GM19397 (cell line): Measurements from ENCODE around the gene LHX6.

Source experiments
- ATAC-seq: cut with Tn5 transposase; IDR thresholded peaks from one replicate; pipeline ENCODE4 v1.9.1; 2021; ENCODE audit warnings: mild to moderate bottlenecking, moderate library complexity; ENCODE audit not compliant: unreplicated experiment

Gene LHX6

DNA sequence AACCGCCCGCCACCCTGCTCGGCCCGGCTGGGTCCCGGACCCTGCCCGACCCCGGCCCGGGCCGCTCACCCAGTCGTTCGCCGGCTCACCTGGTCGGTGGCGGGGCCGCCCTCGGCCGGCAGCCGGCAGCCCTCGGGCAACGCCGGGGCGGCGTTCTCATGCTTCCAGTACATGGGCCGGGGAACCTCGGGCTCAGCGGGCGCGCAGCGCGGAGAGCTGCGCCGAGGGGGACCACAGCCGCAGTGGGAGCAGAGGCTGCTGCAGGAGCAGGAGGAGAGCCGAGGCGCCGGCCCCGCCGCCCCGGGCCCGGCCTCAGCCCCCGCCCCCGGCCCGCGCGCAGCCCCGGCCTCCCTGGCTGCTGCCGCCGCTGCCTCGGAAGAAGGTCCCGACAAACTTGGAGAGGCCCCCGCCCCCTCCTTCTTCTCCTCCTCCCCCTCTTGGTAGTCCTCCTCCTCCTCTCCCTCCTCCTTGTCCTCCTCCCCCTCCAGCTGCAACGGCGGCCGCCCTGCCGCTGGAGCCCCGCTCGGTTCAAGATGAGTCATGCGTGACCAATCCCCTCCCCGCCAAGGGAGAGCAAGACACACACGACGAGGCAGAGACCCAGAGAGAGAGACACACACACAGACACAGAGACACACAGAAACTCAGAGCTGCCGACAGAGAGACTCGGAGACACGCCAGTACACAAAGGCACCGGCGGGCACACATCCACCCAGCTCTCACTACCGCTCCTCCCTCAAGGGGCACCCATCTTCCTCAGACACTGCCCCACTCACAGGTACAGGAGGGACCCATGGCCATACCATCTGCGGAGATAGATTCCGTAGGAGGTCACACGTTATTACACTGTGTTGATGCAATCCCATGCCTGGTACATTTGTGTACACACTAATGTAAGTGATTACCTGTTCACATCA, at the start of gene LHX6:
Gene LHX6, minus strand, starts transcription at position 390 of the 917 bp plus-strand sequence. Its CDS starts 217 bp downstream, at position 173.
- ATAC-seq, result no peak

GRCh38 chr9:122277285-122277897, 48.6 kb upstream of the LHX6 start:
- ATAC-seq, result no peak

DNA sequence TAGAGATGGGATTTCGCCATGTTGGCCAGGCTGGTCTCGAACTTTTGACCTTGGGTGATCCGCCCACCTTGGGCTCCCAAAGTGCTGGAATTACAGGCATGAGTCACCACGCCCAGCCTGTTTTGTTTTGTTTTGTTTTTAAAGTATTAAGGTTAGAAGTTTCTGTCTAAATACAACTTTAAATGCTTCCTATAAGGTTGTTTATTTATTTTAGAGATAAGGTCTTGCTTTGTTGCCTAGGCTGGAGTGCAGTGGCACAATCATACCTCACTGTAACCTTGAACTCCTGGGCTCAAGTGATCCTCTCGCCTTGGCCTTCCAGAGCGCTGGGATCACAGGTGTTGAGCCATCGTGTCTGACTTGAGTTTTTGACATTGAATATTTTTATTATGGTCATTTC, 47.3 kb upstream of the LHX6 start:
- no peak for ATAC-seq

DNA sequence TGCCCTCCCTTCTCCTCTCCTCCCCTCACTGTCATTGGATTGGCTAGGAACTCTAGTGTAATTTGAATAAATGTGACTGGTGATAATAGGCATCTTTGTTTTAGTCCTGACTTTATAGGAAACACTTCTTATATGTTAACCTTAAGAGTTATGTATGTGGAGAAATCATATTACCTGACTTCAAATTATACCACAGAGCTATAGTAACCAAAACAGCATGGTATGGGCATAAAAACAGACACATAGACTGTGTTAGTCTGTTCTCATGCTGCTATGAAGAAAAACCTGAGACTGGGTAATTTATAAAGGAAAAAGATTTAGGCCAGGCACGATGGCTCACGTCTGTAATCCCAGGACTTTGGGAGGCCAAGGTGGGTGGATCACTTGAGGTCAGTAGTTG, 45.3 kb upstream of the LHX6 start:
- ATAC-seq, result no peak

- no peak for ATAC-seq
These were observed 39.5 kb upstream of the LHX6 start for GRCh38 chr9:122268041-122268814.

GRCh38 chr9:122265149-122265915, 36.6 kb upstream of the LHX6 start:
- peak; percentile 29 for ATAC-seq

GRCh38 chr9:122264360-122265148, 35.8 kb upstream of the LHX6 start, which contains the start of the genes MRRF and RBM18:
Gene MRRF (plus strand): TSS chr9:122264882. CDS start chr9:122270892, 6,010 bp downstream.
Gene RBM18 (minus strand): TSS chr9:122264840. CDS start chr9:122261492, 3,348 bp downstream.
- ATAC-seq, result peak; percentile 89

GRCh38 chr9:122263699-122264349, 35.1 kb upstream of the LHX6 start:
- ATAC-seq, result no peak

DNA sequence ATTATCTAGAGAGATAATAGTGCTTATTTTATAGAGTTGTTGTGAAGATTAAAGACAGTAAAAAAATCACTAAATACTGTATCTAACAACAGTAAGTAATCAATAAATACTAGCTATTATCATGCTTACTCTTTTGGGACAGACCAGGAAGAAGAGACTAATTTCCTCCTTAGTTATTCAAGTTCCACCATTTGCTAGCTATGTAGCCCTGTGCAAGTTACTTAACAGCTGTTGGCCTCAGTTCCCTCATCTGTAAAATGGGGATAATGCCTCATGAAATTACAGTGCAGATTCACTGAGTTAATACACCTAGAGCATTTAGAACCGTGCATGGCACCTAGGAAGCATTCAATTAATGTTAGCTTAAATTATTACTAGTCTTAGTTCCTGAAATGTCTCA, 33.3 kb upstream of the LHX6 start:
- ATAC-seq, result no peak

- ATAC-seq, result no peak
These were observed 32.7 kb upstream of the LHX6 start for GRCh38 chr9:122261469-122261881.

DNA sequence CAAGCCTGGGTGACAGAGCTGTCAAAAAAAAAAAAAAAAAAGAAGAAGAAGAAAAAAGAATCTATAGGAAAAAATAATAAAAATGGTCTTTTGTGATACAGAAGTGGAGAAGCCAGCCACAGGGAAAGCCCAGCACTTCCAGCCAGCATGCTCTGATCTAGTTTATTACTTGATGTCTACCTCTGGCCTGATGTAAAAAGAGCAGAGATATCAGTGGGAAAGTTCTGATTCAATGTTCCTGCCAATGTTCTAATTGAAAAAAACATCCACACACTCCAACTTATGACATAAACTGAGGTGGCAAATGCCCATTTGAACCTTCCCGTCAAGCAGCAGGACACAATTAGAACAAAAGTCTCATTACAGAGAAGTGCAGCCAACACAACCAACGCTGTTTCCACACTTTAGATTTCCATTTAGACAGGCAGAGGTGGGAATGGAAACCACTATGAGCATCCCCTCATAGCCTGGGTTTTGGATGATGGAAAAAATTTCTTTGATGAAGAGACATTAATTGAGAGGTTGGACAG, 30.2 kb upstream of the LHX6 start:
- ATAC-seq, result no peak

DNA sequence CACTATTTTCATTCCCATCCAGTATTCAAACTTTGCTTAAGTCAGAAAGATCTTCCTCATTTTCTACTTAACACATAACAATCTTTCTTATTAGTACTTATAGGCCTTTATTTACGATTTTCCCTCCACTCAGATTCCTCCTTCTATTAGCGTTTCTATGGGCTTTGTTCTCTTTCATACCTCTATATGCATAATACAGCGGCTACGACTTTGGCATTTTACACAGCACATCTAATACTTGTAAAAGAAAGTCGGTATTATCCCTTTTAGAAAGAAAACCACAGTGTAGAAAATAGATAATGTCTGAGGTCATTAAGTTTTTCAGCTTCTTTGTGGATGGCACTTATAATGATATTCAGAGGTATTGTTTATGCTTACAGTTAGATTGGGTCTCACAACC, 27.4 kb upstream of the LHX6 start:
- ATAC-seq, result no peak

DNA sequence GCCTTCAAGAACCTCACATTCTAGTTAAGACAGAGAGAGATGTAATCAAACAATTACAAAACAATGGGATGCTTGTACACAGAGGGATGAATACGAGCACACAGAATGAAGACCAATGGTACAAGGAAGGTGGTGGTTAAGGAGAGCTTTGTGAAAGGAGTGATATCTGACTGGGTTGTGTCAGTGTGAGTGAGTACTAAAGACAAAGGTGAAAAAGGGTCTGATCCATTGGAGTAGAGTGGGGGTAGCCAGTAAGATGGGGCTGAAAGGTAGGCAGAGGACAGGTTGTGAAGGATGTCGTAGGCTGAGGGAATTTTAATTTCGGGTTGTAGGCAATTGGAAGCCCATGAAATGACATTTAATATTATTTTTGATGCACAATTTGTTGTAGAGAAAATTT, 26.0 kb upstream of the LHX6 start:
- no peak for ATAC-seq

- no peak for ATAC-seq
These were observed 24.0 kb upstream of the LHX6 start for GRCh38 chr9:122252796-122253195.

DNA sequence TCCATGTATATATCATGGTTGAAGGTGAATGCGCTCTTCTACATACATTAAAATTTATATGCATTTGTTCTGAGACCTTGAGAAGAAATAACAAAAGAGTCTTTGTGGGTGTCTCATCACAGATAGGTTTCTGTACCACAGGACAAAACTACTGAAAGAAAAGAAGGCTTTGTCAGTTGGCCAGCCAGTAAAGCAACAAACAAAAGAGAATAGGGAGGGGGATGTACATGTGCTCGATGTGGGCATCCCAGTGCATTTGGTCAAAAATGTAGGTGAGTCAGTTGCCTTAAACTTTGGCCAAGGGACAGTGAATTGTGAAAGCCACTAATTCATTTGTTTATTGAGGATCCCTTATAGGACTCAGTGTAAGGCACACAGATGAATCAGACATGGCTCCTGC, 22.6 kb upstream of the LHX6 start:
- ATAC-seq, result no peak

GRCh38 chr9:122248448-122248865, 19.7 kb upstream of the LHX6 start:
- ATAC-seq, result no peak

DNA sequence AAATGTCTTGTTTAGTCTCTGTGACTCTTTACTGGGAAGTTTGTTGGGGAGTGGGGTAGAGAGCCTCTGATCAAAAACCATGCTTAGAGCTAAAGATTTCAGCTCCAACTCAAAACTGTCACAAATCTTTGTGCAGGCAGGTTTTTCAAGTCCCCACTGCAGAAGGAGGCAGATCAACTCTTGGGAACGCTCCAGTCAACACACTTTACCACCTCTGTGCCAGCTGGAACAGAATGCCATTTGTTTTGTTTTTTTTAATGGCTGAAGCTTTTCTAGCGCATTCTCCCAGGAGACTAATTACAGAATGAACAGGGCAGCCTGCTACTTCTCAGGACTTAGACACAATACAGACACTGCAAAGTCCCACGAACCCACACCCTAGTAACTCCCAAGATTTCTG, 17.9 kb upstream of the LHX6 start:
- ATAC-seq, result no peak

DNA sequence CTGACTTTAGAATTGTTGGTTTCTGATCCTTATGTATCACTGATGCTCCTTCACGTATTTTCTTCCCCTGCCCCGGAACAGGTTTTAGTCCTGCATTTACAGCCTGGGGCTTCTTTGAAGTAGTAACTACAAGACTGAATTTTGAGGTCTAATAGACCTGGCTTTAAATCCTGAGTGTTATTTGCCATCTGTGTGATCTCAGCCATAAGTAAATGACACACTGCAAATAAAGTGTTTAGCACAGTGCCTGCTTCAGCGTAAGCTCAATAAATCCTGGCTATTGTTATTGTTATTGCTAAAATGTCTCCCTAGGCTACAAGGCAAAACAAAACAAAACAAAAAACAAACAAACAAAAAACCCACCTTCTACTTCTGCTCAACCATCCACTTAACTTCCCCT, 15.6 kb upstream of the LHX6 start:
- no peak for ATAC-seq

- no peak for ATAC-seq
These were observed 11.0 kb upstream of the LHX6 start for GRCh38 chr9:122239722-122240121.
